GM23338 (cell line): Measurements from ENCODE around the gene NINJ1.

ENCODE experiments used
- CTCF ChIP-seq, 2 experiments: fragments of 200-600 bp in 1 of 2; sonication (generic) in 1 of 2; conservative IDR thresholded peaks; 2 replicates each; pipeline versions ENCODE4 v1.5.1 to v1.6.1; 2016 to 2017; ENCODE audit warnings: antibody characterized with exemption in 2 of 2, low read depth in 2 of 2, mild to moderate bottlenecking in 2 of 2, moderate library complexity in 1 of 2
- EZH2 ChIP-seq: fragments of 200-600 bp; sonication (generic); IDR thresholded peaks from one replicate; pipeline ENCODE4 v1.8.0; 2017; ENCODE audit warnings: antibody characterized with exemption, mild to moderate bottlenecking, low read depth; ENCODE audit not compliant: unreplicated experiment
- EZH2phosphoT487 ChIP-seq: fragments of 200-600 bp; sonication (generic); IDR thresholded peaks from one replicate; pipeline ENCODE4 v1.8.1; 2018; ENCODE audit warnings: antibody characterized with exemption; ENCODE audit not compliant: unreplicated experiment
- JUNB ChIP-seq: IDR thresholded peaks from one replicate; pipeline ENCODE4 v1.6.1; 2016; ENCODE audit warnings: antibody characterized with exemption; ENCODE audit not compliant: unreplicated experiment
- POLR2AphosphoS5 ChIP-seq: IDR thresholded peaks from 2 replicates; pipeline ENCODE4 v1.6.1; 2016; ENCODE audit warnings: antibody characterized with exemption, low read depth
- REST ChIP-seq: IDR thresholded peaks from one replicate; pipeline ENCODE4 v1.6.1; 2018; ENCODE audit warnings: antibody characterized with exemption; ENCODE audit not compliant: unreplicated experiment
- ZNF331 ChIP-seq: fragments of 250-450 bp; sonication (Bioruptor Pico); IDR thresholded peaks from 2 replicates; pipeline ENCODE4 v1.5.0; 2020; ENCODE audit warnings: low read depth, mild to moderate bottlenecking, moderate library complexity

- no peak for TF ChIP-seq CTCF (conservative IDR thresholded peaks at IDR 0.05; ENCODE audit: low read depth in 2 of 2)
- TF ChIP-seq JUNB = no peak
- TF ChIP-seq EZH2phosphoT487 = no peak
- TF ChIP-seq POLR2AphosphoS5 = no peak
- TF ChIP-seq EZH2 = no peak
- TF ChIP-seq ZNF331 = no peak
- TF ChIP-seq REST = no peak
Measured at GRCh38 chr9:93148721-93149120, 14.7 kb upstream of the NINJ1 start.
